Panc1 (cell line): Measurements from ENCODE around the gene OFD1. TPM values are rescaled to one million over a fixed set of nuclear protein-coding genes. Genes with fewer than 3 reads are reported as not detected.
A peak's percentile ranks its signal among the peaks of the same experiment; 100 is the strongest.

Experiments used
- ATAC-seq: fragments of 200-7000 bp; cut with Tn5 transposase; 2 replicates; pipeline ENCODE4 v1.9.1; 2020; ENCODE audit warnings: mild to moderate bottlenecking, moderate library complexity
- BruUV-seq: library from RNA; stranded (reverse); fragments of 400-500 nt; replicated peaks from 2 replicates; lab custom pipeline; 2021; lab: Mats Ljungman, UMichigan
- CTCF ChIA-PET: fragments of 300-600 bp; sonication (Branson Sonifier 250); formaldehyde crosslinking; loops from one replicate; lab custom pipeline; 2022; ENCODE audit warnings: antibody characterized with exemption; lab: Charles Lee
- POLR2A ChIA-PET: fragments of 300-600 bp; sonication (Branson Sonifier 250); formaldehyde crosslinking; loops from one replicate; lab custom pipeline; 2022; ENCODE audit warnings: antibody characterized with exemption; lab: Charles Lee
- DNase-seq: peaks from one replicate; pipeline ENCODE4 v3.0.0-alpha.2; 2010; ENCODE audit warnings: low read depth, low spot score
- H3K27ac ChIP-seq: 2 replicates; pipeline ENCODE4 v1.5.1; 2011; ENCODE audit warnings: mild to moderate bottlenecking, low read length, inconsistent platforms
- H3K27me3 ChIP-seq: fragments of 200-500 bp; sonication (Bioruptor generic); 2 replicates; pipeline ENCODE4 v1.6.0; 2014; ENCODE audit warnings: low read length, inconsistent platforms; ENCODE audit not compliant: control insufficient read depth, insufficient read depth
- H3K36me3 ChIP-seq: fragments of 200-500 bp; sonication (Bioruptor generic); 2 replicates; pipeline ENCODE4 v1.5.1; 2014; ENCODE audit warnings: inconsistent platforms, mild to moderate bottlenecking, low read length, moderate library complexity; ENCODE audit not compliant: control insufficient read depth, insufficient read depth
- H3K4me1 ChIP-seq: 2 replicates; pipeline ENCODE4 v1.5.1; 2011; ENCODE audit warnings: inconsistent platforms, mild to moderate bottlenecking, low read length, moderate library complexity; ENCODE audit not compliant: control insufficient read depth, insufficient read depth
- H3K4me3 ChIP-seq, 2 experiments: 2 replicates each; pipeline ENCODE4 v1.5.1; 2011 to 2012; ENCODE audit warnings: low read depth in 2 of 2, low read length in 2 of 2, mild to moderate bottlenecking in 2 of 2, inconsistent platforms in 1 of 2, moderate library complexity in 1 of 2
- H3K9me3 ChIP-seq: fragments of 200-500 bp; sonication (Bioruptor generic); 2 replicates; pipeline ENCODE4 v1.5.1; 2014; ENCODE audit warnings: low read depth, mild to moderate bottlenecking, inconsistent platforms, low read length, moderate library complexity; ENCODE audit not compliant: control insufficient read depth, insufficient read depth
- CTCF ChIP-seq: fragments of 450-650 bp; IDR thresholded peaks from 2 replicates; pipeline ENCODE4 v1.5.1; 2017; ENCODE audit warnings: mild to moderate bottlenecking
- POLR2AphosphoS5 ChIP-seq: IDR thresholded peaks from 2 replicates; pipeline ENCODE4 v1.6.1; 2012; ENCODE audit warnings: mild to moderate bottlenecking, low read depth, low read length, moderate library complexity
- REST ChIP-seq, 2 experiments: IDR thresholded peaks; 2 replicates each; pipeline ENCODE4 v1.6.1; 2011 to 2012; ENCODE audit warnings: low read depth in 2 of 2, control low read depth in 1 of 2, low read length in 1 of 2, mild to moderate bottlenecking in 1 of 2, moderate library complexity in 1 of 2; ENCODE audit not compliant: insufficient read depth in 1 of 2
- SIN3A ChIP-seq: IDR thresholded peaks from 2 replicates; pipeline ENCODE4 v1.6.1; 2012; ENCODE audit warnings: low read depth, mild to moderate bottlenecking, low read length, moderate library complexity, borderline replicate concordance; ENCODE audit not compliant: insufficient read depth
- TCF7L2 ChIP-seq: IDR thresholded peaks from 2 replicates; pipeline ENCODE4 v1.6.1; 2011; ENCODE audit warnings: mild to moderate bottlenecking, low read depth, low read length, inconsistent platforms
- in situ Hi-C: cut with HindIII; loops from 2 replicates; pipeline ENCODE4 v1.10.0; 2016; ENCODE audit warnings: low sequenced_read_pairs, low pct_unique_long_range_greater_than_20kb
- intact Hi-C: fragments of 100-400 bp; cut with micrococcal nuclease; formaldehyde crosslinking; loops from one replicate; pipeline ENCODE4 v1.10.0; 2022; ENCODE audit not compliant: unreplicated experiment
- total RNA-seq: library from RNA; stranded (reverse); gene quantifications from one replicate; pipeline ENCODE4 v1.2.1, GENCODE V29; 2021; ENCODE audit not compliant: unreplicated experiment

OFD1 gene
- total RNA-seq, 1 experiment from 2014 or later, result 22.8 TPM

GRCh38 chrX:13764765-13765164, 30.2 kb downstream of the OFD1 start:
- ChIA-PET CTCF (no interaction called here), POLR2A (no interaction called here)
- H3K9me3 ChIP-seq, result no peaks in the 10 kb centered on the region
- DNase-seq, result no peak
- no peaks in the 10 kb centered on the region for H3K27me3 ChIP-seq
- in situ Hi-C loops (no loop called here), intact Hi-C loops (no loop called here)
- no peak overlapping the region for H3K27ac ChIP-seq
- peaks cover 5% of the 10 kb centered on the region; the same call in 1 of the 2 replicates for H3K36me3 ChIP-seq
- no peaks in the 10 kb centered on the region for H3K4me1 ChIP-seq
- BruUV-seq, result no TSS peak
- no peak for ATAC-seq
- TF ChIP-seq CTCF (peak; percentile 19; the same call in 1 of the 2 replicates), SIN3A (no peak)
- no peak overlapping the region for H3K4me3 ChIP-seq

GRCh38 chrX:13768939-13769338, 34.4 kb downstream of the OFD1 start:
- Histone ChIP-seq H3K9me3 (no peaks in the 10 kb centered on the region), H3K27me3 (no peaks in the 10 kb centered on the region), H3K27ac (no peak overlapping the region), H3K36me3 (peaks cover 7% of the 10 kb centered on the region; the same call in 1 of the 2 replicates), H3K4me1 (no peaks in the 10 kb centered on the region), H3K4me3 (no peak overlapping the region)
- POLR2A ChIA-PET, result no interaction called here
- in situ Hi-C loops (no loop called here), intact Hi-C loops (no loop called here)
- BruUV-seq, result no TSS peak
- DNase-seq (no peak), ATAC-seq (no peak)
- CTCF ChIA-PET, result no interaction called here
- no peak for TF ChIP-seq CTCF

GRCh38 chrX:13770013-13770535, 35.5 kb downstream of the OFD1 start:
- intact Hi-C loops, result no loop called here
- no peak for TF ChIP-seq REST (IDR thresholded peaks at IDR 0.05; ENCODE audit: insufficient read depth in 1 of 2, low read depth in 2 of 2, low read length in 1 of 2)
- no peak for TF ChIP-seq TCF7L2
- no peak for TF ChIP-seq SIN3A
- TF ChIP-seq POLR2AphosphoS5, result no peak
- TF ChIP-seq CTCF, result no peak
- H3K4me1 ChIP-seq, result no peaks in the 10 kb centered on the region
- H3K27ac ChIP-seq, result no peak overlapping the region
- H3K4me3 ChIP-seq, result no peak overlapping the region
- CTCF ChIA-PET, result no interaction called here
- DNase-seq, result no peak
- no TSS peak for BruUV-seq
- H3K27me3 ChIP-seq, result no peaks in the 10 kb centered on the region
- H3K36me3 ChIP-seq, result peaks cover 7% of the 10 kb centered on the region; the same call in 1 of the 2 replicates
- in situ Hi-C loops, result no loop called here
- no peaks in the 10 kb centered on the region for H3K9me3 ChIP-seq
- ATAC-seq, result no peak
- POLR2A ChIA-PET, result no interaction called here
